ENCODE results near the gene TFDP1. TPM values are rescaled to one million over a fixed set of nuclear protein-coding genes. Genes with fewer than 3 reads are reported as not detected.

TFDP1 gene
- total RNA-seq, 2 experiments from 2014 or later, result 87.9 to 119 TPM

- Histone ChIP-seq H3K4me3 (ENCODE audit: low read depth, low read length, poor library complexity, severe bottlenecking) (no peak within 1 kb of the TSS), H3K4me2 (ENCODE audit: low read length) (no peak within 1 kb of the TSS), H3K27ac (ENCODE audit: low read depth, low read length, poor library complexity, severe bottlenecking) (no peak within 1 kb of the TSS), H4K20me1 (ENCODE audit: insufficient read depth, low read length) (no peaks in the 10 kb centered on the region), H2AFZ (ENCODE audit: low read length) (no peak within 1 kb of the TSS), H3K4me1 (ENCODE audit: insufficient read depth, low read length, poor library complexity, severe bottlenecking) (no peaks in the 10 kb centered on the region), H3K36me3 (ENCODE audit: insufficient read depth, low read length) (no peaks in the 10 kb centered on the region), H3K79me2 (ENCODE audit: insufficient read depth, low read depth, low read length) (no peaks in the 10 kb centered on the region), H3K9me3 (ENCODE audit: low read length) (no peaks in the 10 kb centered on the region), H3K9me2 (ENCODE audit: insufficient read depth, low read length) (no peaks in the 10 kb centered on the region)
- no peak for DNase-seq (ENCODE audit: low spot score)
- CTCF ChIA-PET (ENCODE audit: unreplicated experiment), result no interaction called here
- POLR2A ChIA-PET, result no interaction called here
- TF ChIP-seq CTCF (conservative IDR thresholded peaks at IDR 0.05; ENCODE audit: low read length), result no peak
- no peak for TF ChIP-seq EZH2phosphoT487 (IDR thresholded peaks at IDR 0.05; ENCODE audit: borderline replicate concordance, low read depth, low read length)
- BruUV-seq (replicated peaks), result no TSS peak
- intact Hi-C loops (cut with micrococcal nuclease; ENCODE audit: unreplicated experiment), result no loop called here
Observed at GRCh38 chr13:113657851-113658741, 73.5 kb downstream of the TFDP1 start, which contains the start of gene ATP4B. TSS of gene ATP4B (minus strand) at chr13:113658198. CDS start at chr13:113658144, 54 bp downstream.

- Histone ChIP-seq H4K20me1 (ENCODE audit: insufficient read depth, low read length) (no peaks in the 10 kb centered on the region), H3K9me3 (ENCODE audit: low read length) (no peaks in the 10 kb centered on the region), H3K36me3 (ENCODE audit: insufficient read depth, low read length) (no peaks in the 10 kb centered on the region), H3K79me2 (ENCODE audit: insufficient read depth, low read depth, low read length) (no peaks in the 10 kb centered on the region), H3K27ac (ENCODE audit: low read depth, low read length, poor library complexity, severe bottlenecking) (no peak overlapping the region), H3K4me2 (ENCODE audit: low read length) (no peak overlapping the region), H3K9me2 (ENCODE audit: insufficient read depth, low read length) (no peaks in the 10 kb centered on the region), H2AFZ (ENCODE audit: low read length) (no peak overlapping the region), H3K4me1 (ENCODE audit: insufficient read depth, low read length, poor library complexity, severe bottlenecking) (no peaks in the 10 kb centered on the region), H3K4me3 (ENCODE audit: low read depth, low read length, poor library complexity, severe bottlenecking) (no peak overlapping the region)
- TF ChIP-seq EZH2phosphoT487 (IDR thresholded peaks at IDR 0.05; ENCODE audit: borderline replicate concordance, low read depth, low read length), result no peak
- TF ChIP-seq CTCF (conservative IDR thresholded peaks at IDR 0.05; ENCODE audit: low read length), result no peak
- BruUV-seq (replicated peaks), result no TSS peak
- no peak for DNase-seq (ENCODE audit: low spot score)
- CTCF ChIA-PET (ENCODE audit: unreplicated experiment), result no interaction called here
- POLR2A ChIA-PET, result no interaction called here
- intact Hi-C loops (cut with micrococcal nuclease; ENCODE audit: unreplicated experiment), result no loop called here
Observed at GRCh38 chr13:113658836-113659235, 74.3 kb downstream of the TFDP1 start.

GRCh38 chr13:113659337-113659736, 74.8 kb downstream of the TFDP1 start:
- no peaks in the 10 kb centered on the region for H3K36me3 ChIP-seq (ENCODE audit: insufficient read depth, low read length)
- no peak overlapping the region for H2AFZ ChIP-seq (ENCODE audit: low read length)
- H3K4me3 ChIP-seq (ENCODE audit: low read depth, low read length, poor library complexity, severe bottlenecking), result no peak overlapping the region
- intact Hi-C loops (cut with micrococcal nuclease; ENCODE audit: unreplicated experiment), result no loop called here
- no peaks in the 10 kb centered on the region for H3K4me1 ChIP-seq (ENCODE audit: insufficient read depth, low read length, poor library complexity, severe bottlenecking)
- no TSS peak for BruUV-seq (replicated peaks)
- H4K20me1 ChIP-seq (ENCODE audit: insufficient read depth, low read length), result no peaks in the 10 kb centered on the region
- ChIA-PET CTCF (ENCODE audit: unreplicated experiment) (no interaction called here), POLR2A (no interaction called here)
- H3K27ac ChIP-seq (ENCODE audit: low read depth, low read length, poor library complexity, severe bottlenecking), result no peak overlapping the region
- H3K4me2 ChIP-seq (ENCODE audit: low read length), result no peak overlapping the region
- TF ChIP-seq CTCF (conservative IDR thresholded peaks at IDR 0.05; ENCODE audit: low read length), result no peak
- TF ChIP-seq EZH2phosphoT487 (IDR thresholded peaks at IDR 0.05; ENCODE audit: borderline replicate concordance, low read depth, low read length), result no peak
- H3K9me3 ChIP-seq (ENCODE audit: low read length), result no peaks in the 10 kb centered on the region
- H3K9me2 ChIP-seq (ENCODE audit: insufficient read depth, low read length), result no peaks in the 10 kb centered on the region
- no peak for DNase-seq (ENCODE audit: low spot score)
- no peaks in the 10 kb centered on the region for H3K79me2 ChIP-seq (ENCODE audit: insufficient read depth, low read depth, low read length)
